K562 (cell line): ENCODE data around the gene STX18. TPM values are rescaled to one million over a fixed set of nuclear protein-coding genes. Genes with fewer than 3 reads are reported as not detected.

ENCODE experiments used
- ATAC-seq: fragments of 200-7000 bp; cut with Tn5 transposase; 3 replicates; pipeline ENCODE4 v1.9.1; 2020; ENCODE audit warnings: moderate library complexity
- BruUV-seq: library from RNA; stranded (reverse); fragments of 400-500 nt; replicated peaks from 2 replicates; lab custom pipeline; 2021; lab: Mats Ljungman, UMichigan
- CTCF ChIA-PET: fragments of 300-600 bp; formaldehyde crosslinking; extraction: SDS; loops from one replicate; lab custom pipeline; 2021; ENCODE audit warnings: low intra/inter-chr PET ratio; lab: Yijun Ruan, JAX
- POLR2A ChIA-PET: fragments of 300-600, 350-650 bp; sonication (Branson Sonifier 250); formaldehyde crosslinking; extraction: SDS; loops from one replicate; lab custom pipeline; 2021; ENCODE audit warnings: antibody characterized with exemption, inconsistent platforms; lab: Yijun Ruan, JAX
- DNase-seq, 4 experiments: peaks; one replicate each; pipeline versions ENCODE4 v3.0.0 to v3.0.0-alpha.2; 2011 to 2018; ENCODE audit warnings: low spot score in 3 of 4, mixed read lengths in 3 of 4; ENCODE audit errors: extremely low read depth in 1 of 4
- FAIRE-seq: peaks from 2 replicates; lab custom pipeline; 2011; peaks lifted over from hg19 to GRCh38; lab: Jason Lieb, UNC
- H2AFZ ChIP-seq: 2 replicates; pipeline ENCODE4 v1.6.0; 2011; ENCODE audit warnings: low read depth, low read length, control low read depth, inconsistent platforms
- H3K27ac ChIP-seq: fragments of 200-600 bp; 3 replicates; pipeline ENCODE4 v1.8.0; 2011; ENCODE audit warnings: low read depth, mild to moderate bottlenecking, control low read depth, inconsistent platforms, low read length, moderate library complexity, mixed read lengths; ENCODE audit errors: extremely low read depth
- H3K27me3 ChIP-seq, 2 experiments: fragments of 300-600 bp in 1 of 2; 2 replicates in 1 of 2; 3 replicates in 1 of 2; pipeline versions ENCODE4 v1.6.0 to v1.8.0; 2011; ENCODE audit warnings: inconsistent platforms in 2 of 2, low read length in 2 of 2, mild to moderate bottlenecking in 1 of 2, mixed read lengths in 1 of 2, moderate library complexity in 1 of 2; ENCODE audit not compliant: control insufficient read depth in 2 of 2, insufficient read depth in 2 of 2
- H3K36me3 ChIP-seq: fragments of 300-600 bp; 3 replicates; pipeline ENCODE4 v1.8.0; 2011; ENCODE audit warnings: mild to moderate bottlenecking, low read length, inconsistent platforms; ENCODE audit not compliant: control insufficient read depth, insufficient read depth
- H3K4me1 ChIP-seq, 2 experiments: fragments of 200-600 bp in 1 of 2; replicated peaks in 1 of 2; 2 replicates in 1 of 2; 3 replicates in 1 of 2; pipeline versions ENCODE4 v1.5.1 to v1.8.0; 2011; ENCODE audit warnings: inconsistent platforms in 2 of 2, low read length in 2 of 2, mild to moderate bottlenecking in 1 of 2, mixed read lengths in 1 of 2, moderate library complexity in 1 of 2; ENCODE audit not compliant: control insufficient read depth in 2 of 2, insufficient read depth in 2 of 2
- H3K4me2 ChIP-seq: 2 replicates; pipeline ENCODE4 v1.6.1; 2011; ENCODE audit warnings: low read length, control low read depth, inconsistent platforms, mixed read lengths; ENCODE audit not compliant: insufficient read depth
- H3K4me3 ChIP-seq: fragments of 200-600 bp; sonication (generic), shearing (Covaris generic); 2 replicates; pipeline ENCODE4 v1.5.1; 2016; ENCODE audit warnings: control low read depth, inconsistent platforms
- H3K79me2 ChIP-seq: fragments of 200-600 bp; 3 replicates; pipeline ENCODE4 v1.8.0; 2011; ENCODE audit warnings: low read length, inconsistent platforms; ENCODE audit not compliant: control insufficient read depth, insufficient read depth
- H3K9ac ChIP-seq, 2 experiments: 2 replicates each; pipeline versions ENCODE4 v1.6.0 to v1.6.1; 2011; ENCODE audit warnings: low read depth in 2 of 2, low read length in 2 of 2, control low read depth in 1 of 2, inconsistent platforms in 1 of 2, mild to moderate bottlenecking in 1 of 2, mixed read lengths in 1 of 2; ENCODE audit not compliant: insufficient read depth in 1 of 2
- H3K9me1 ChIP-seq: one replicate; pipeline ENCODE4 v1.6.0; 2011; ENCODE audit warnings: inconsistent platforms, mild to moderate bottlenecking, low read length, moderate library complexity; ENCODE audit not compliant: control insufficient read depth, insufficient read depth
- H3K9me3 ChIP-seq: replicated peaks from 2 replicates; pipeline ENCODE4 v1.5.1; 2011; ENCODE audit warnings: low read depth, low read length, inconsistent platforms; ENCODE audit not compliant: control insufficient read depth, insufficient read depth
- H4K20me1 ChIP-seq: replicated peaks from 2 replicates; pipeline ENCODE4 v1.6.1; 2011; ENCODE audit warnings: low read length, inconsistent platforms, mixed read lengths; ENCODE audit not compliant: control insufficient read depth, insufficient read depth
- GTF2F1 ChIP-seq: IDR thresholded peaks from 2 replicates; pipeline ENCODE4 v1.6.1; 2011; ENCODE audit warnings: low read depth, low read length, improper control_type of control experiment
- HOXB6 ChIP-seq: fragments of 250-450 bp; sonication (Bioruptor Pico); IDR thresholded peaks from 2 replicates; pipeline ENCODE4 v1.5.1; 2022; ENCODE audit warnings: mild to moderate bottlenecking, borderline replicate concordance
- MTA3 ChIP-seq: fragments of 450-650 bp; formaldehyde crosslinking; IDR thresholded peaks from 2 replicates; pipeline ENCODE4 v1.6.1; 2017; ENCODE audit warnings: mild to moderate bottlenecking, borderline replicate concordance
- NBN ChIP-seq: fragments of 450-650 bp; IDR thresholded peaks from 2 replicates; pipeline ENCODE4 v1.6.1; 2016; ENCODE audit warnings: low read depth, mild to moderate bottlenecking
- RBM17 ChIP-seq: fragments of 200-400 bp; formaldehyde crosslinking; IDR thresholded peaks from 2 replicates; pipeline ENCODE4 v1.6.1; 2017; ENCODE audit warnings: low read depth, mild to moderate bottlenecking, low read length, borderline replicate concordance
- RBM25 ChIP-seq: fragments of 200-400 bp; formaldehyde crosslinking; IDR thresholded peaks from 2 replicates; pipeline ENCODE4 v1.6.1; 2018; ENCODE audit warnings: low read length, low read depth, moderate library complexity; ENCODE audit not compliant: severe bottlenecking
- SIRT6 ChIP-seq: IDR thresholded peaks from one replicate; pipeline ENCODE4 v1.6.1; 2012; ENCODE audit warnings: low read depth, mild to moderate bottlenecking, control low read depth, inconsistent platforms, low read length, moderate library complexity
- SREBF2 ChIP-seq: sonication (generic); formaldehyde crosslinking; IDR thresholded peaks from 2 replicates; pipeline ENCODE4 v1.4.0; 2020; ENCODE audit warnings: mild to moderate bottlenecking, missing genetic modification reagents
- ZBTB49 ChIP-seq: sonication (generic); formaldehyde crosslinking; IDR thresholded peaks from 2 replicates; pipeline ENCODE4 v1.8.0; 2022; ENCODE audit warnings: missing genetic modification reagents, mild to moderate bottlenecking, borderline replicate concordance
- ZNF212 ChIP-seq: fragments of 450-650 bp; formaldehyde crosslinking; IDR thresholded peaks from 2 replicates; pipeline ENCODE4 v1.4.0; 2020; ENCODE audit warnings: mild to moderate bottlenecking
- ZNF280B ChIP-seq: fragments of 250-450 bp; sonication (Bioruptor Pico); IDR thresholded peaks from 2 replicates; pipeline ENCODE4 v1.5.1; 2021; ENCODE audit warnings: mild to moderate bottlenecking
- ZNF518B ChIP-seq: fragments of 250-450 bp; sonication (Bioruptor Pico); IDR thresholded peaks from 2 replicates; pipeline ENCODE4 v1.5.0; 2021; ENCODE audit warnings: mild to moderate bottlenecking, moderate library complexity
- ZSCAN32 ChIP-seq: fragments of 450-650 bp; formaldehyde crosslinking; IDR thresholded peaks from 2 replicates; pipeline ENCODE4 v1.4.0; 2020; ENCODE audit warnings: mild to moderate bottlenecking, moderate library complexity
- WGBS: fragments of 100-300 bp; shearing (Covaris generic); methylation state at CpG from one replicate; pipeline ENCODE4 v1.1.6; 2016; ENCODE audit warnings: low coverage, mixed read lengths; ENCODE audit not compliant: insufficient coverage; ENCODE audit errors: missing lambda C conversion rate; 5-methylcytosine and 5-hydroxymethylcytosine counted together
- in situ Hi-C: fragments of 300-500 bp; cut with MboI; formaldehyde crosslinking; loops from 4 replicates; pipeline ENCODE4 v1.15.0; 2018; ENCODE audit warnings: inconsistent platforms, mixed read lengths
- intact Hi-C: fragments of 100-400 bp; cut with micrococcal nuclease; formaldehyde crosslinking; loops from 2 replicates; pipeline ENCODE4 v1.14.2; 2022
- polyA plus RNA-seq, 8 experiments: library from polyadenylated mRNA; depleted of rRNA in 4 of 8; stranded (reverse) in 5 of 8; unstranded in 3 of 8; fragments of >200 nt; fragmentation: Nextera tagmentation in 2 of 8; fragmentation: Illumina TruSeq in 1 of 8; extraction: Ambion mirVana in 2 of 8; extraction: Trizol in 1 of 8; gene quantifications; 2 replicates each; pipeline versions ENCODE4 v1.2.1 to v1.2.3, GENCODE V29; 2011 to 2014; ENCODE audit warnings: inconsistent platforms in 1 of 8, missing spikeins in 1 of 8
- total RNA-seq, 7 experiments: library from RNA; depleted of rRNA in 6 of 7; stranded (reverse); fragments of >200 nt in 6 of 7; fragmentation: Illumina TruSeq in 2 of 7; extraction: Trizol in 2 of 7; gene quantifications; 2 replicates each; pipeline versions ENCODE4 v1.2.1 to v1.2.3, GENCODE V29; 2011 to 2021; ENCODE audit warnings: low replicate concordance in 1 of 7

STX18 gene
- total and polyA plus RNA-seq, 9 of the 15 experiments (the other 6 are each of a cell fraction or from before 2014, with no cell fraction given), result 6.2 to 41.7 (median 22.7) TPM

GRCh38 chr4:4418676-4419390 lies 123.0 kb downstream of the STX18 start:
- CTCF ChIA-PET, result no interaction called here
- no peaks in the 10 kb centered on the region for H4K20me1 ChIP-seq
- no peak overlapping the region for H3K4me3 ChIP-seq
- peaks cover 3 to 20% of the 10 kb centered on the region in 2 experiments; a peak in 3 of 5 replicates for H3K27me3 ChIP-seq
- BruUV-seq, result no TSS peak
- H3K9me1 ChIP-seq, result no peaks in the 10 kb centered on the region
- H3K9me3 ChIP-seq, result no peaks in the 10 kb centered on the region
- intact Hi-C loops (no loop called here), in situ Hi-C loops (no loop called here)
- WGBS, result 75% methylated on average over 19 of the region's 19 CpGs
- H3K27ac ChIP-seq, result no peak overlapping the region
- POLR2A ChIA-PET, result no interaction called here
- no peak for TF ChIP-seq ZSCAN32 (CRISPR knock-in tag)
- TF ChIP-seq ZNF518B (CRISPR knock-in tag), result no peak
- no peak for TF ChIP-seq RBM17
- TF ChIP-seq GTF2F1, result no peak
- TF ChIP-seq SIRT6, result no peak
- no peak for TF ChIP-seq NBN
- TF ChIP-seq ZBTB49 (CRISPR knock-in tag), result no peak
- no peak for TF ChIP-seq HOXB6 (CRISPR knock-in tag)
- TF ChIP-seq ZNF280B, result no peak
- no peak for TF ChIP-seq RBM25
- no peak for TF ChIP-seq MTA3
- no peak for TF ChIP-seq SREBF2 (CRISPR knock-in tag)
- TF ChIP-seq ZNF212 (CRISPR knock-in tag), result no peak
- ATAC-seq, result no peak
- H3K36me3 ChIP-seq, result peaks cover 34% of the 10 kb centered on the region; the same call in 2 of the 3 replicates
- H3K79me2 ChIP-seq, result no peaks in the 10 kb centered on the region
- H2AFZ ChIP-seq, result no peak overlapping the region
- no peak for FAIRE-seq
- no peak overlapping the region for H3K4me2 ChIP-seq
- no peak overlapping the region for H3K9ac ChIP-seq
- H3K4me1 ChIP-seq, result peaks cover 0 to 6% of the 10 kb centered on the region in 2 experiments; a peak in 2 of 5 replicates
- DNase-seq, result no peak
